ENCODE measurements around the gene ZNF513. TPM values are rescaled to one million over a fixed set of nuclear protein-coding genes. Genes with fewer than 3 reads are reported as not detected.

ZNF513 gene
- total RNA-seq, 1 donor from 2014 or later = 34.4 TPM

DNA sequence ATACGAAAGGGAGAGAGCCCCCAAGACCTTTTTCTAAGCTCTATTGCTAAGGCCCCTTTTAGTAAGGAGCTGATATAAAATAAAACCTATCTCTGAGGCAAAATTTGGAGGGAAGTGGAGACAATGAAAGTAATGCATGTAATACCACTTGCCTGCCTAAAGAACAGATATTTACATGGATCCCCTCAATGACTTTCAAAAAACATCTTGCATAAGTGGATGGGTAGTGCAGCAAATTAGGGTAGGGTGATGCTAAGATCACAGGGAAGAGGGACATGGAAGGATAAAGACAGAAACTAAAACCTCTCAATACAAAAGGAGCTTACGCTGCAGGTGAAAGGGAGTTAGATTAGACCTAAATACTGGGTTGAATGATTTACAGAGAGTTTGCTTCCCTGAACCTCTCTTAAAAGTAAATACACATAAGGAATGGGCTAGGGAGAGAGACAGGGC lies 1.1 kb downstream of the ZNF513 start:
- H3K36me3 Mint-ChIP-seq (ENCODE audit: insufficient read depth) = peaks cover 22% of the 10 kb centered on the region
- DNase-seq (ENCODE audit: low spot score, unreplicated experiment) = no peak
- no peaks in the 10 kb centered on the region for H3K9me3 Mint-ChIP-seq (ENCODE audit: low read depth)
- H3K4me3 Mint-ChIP-seq (ENCODE audit: low read depth) = peak overlapping the region; percentile 92
- H3K4me1 Mint-ChIP-seq (ENCODE audit: low read depth) = peaks cover 16% of the 10 kb centered on the region
- peak overlapping the region; percentile 95 for H3K27ac Mint-ChIP-seq
- H3K27me3 Mint-ChIP-seq = no peaks in the 10 kb centered on the region
- TF ChIP-seq, protein P1, sequence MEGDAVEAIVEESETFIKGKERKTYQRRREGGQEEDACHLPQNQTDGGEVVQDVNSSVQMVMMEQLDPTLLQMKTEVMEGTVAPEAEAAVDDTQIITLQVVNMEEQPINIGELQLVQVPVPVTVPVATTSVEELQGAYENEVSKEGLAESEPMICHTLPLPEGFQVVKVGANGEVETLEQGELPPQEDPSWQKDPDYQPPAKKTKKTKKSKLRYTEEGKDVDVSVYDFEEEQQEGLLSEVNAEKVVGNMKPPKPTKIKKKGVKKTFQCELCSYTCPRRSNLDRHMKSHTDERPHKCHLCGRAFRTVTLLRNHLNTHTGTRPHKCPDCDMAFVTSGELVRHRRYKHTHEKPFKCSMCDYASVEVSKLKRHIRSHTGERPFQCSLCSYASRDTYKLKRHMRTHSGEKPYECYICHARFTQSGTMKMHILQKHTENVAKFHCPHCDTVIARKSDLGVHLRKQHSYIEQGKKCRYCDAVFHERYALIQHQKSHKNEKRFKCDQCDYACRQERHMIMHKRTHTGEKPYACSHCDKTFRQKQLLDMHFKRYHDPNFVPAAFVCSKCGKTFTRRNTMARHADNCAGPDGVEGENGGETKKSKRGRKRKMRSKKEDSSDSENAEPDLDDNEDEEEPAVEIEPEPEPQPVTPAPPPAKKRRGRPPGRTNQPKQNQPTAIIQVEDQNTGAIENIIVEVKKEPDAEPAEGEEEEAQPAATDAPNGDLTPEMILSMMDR (IDR thresholded peaks at IDR 0.05; ENCODE audit: unreplicated experiment) = no peak

GRCh38 chr2:27378809-27379290 lies 1.7 kb downstream of the ZNF513 start:
- peaks cover 18% of the 10 kb centered on the region for H3K36me3 Mint-ChIP-seq (ENCODE audit: insufficient read depth)
- peak overlapping the region; percentile 95 for H3K27ac Mint-ChIP-seq
- H3K4me1 Mint-ChIP-seq (ENCODE audit: low read depth) = peaks cover 16% of the 10 kb centered on the region
- peak overlapping the region; percentile 92 for H3K4me3 Mint-ChIP-seq (ENCODE audit: low read depth)
- TF ChIP-seq, protein P1 (IDR thresholded peaks at IDR 0.05; ENCODE audit: unreplicated experiment) = no peak
- no peak for DNase-seq (ENCODE audit: low spot score, unreplicated experiment)
- no peaks in the 10 kb centered on the region for H3K9me3 Mint-ChIP-seq (ENCODE audit: low read depth)
- no peaks in the 10 kb centered on the region for H3K27me3 Mint-ChIP-seq

GRCh38 chr2:27378096-27378808 lies 2.3 kb downstream of the ZNF513 start:
- no peaks in the 10 kb centered on the region for H3K9me3 Mint-ChIP-seq (ENCODE audit: low read depth)
- peak overlapping the region; percentile 41 for H3K27ac Mint-ChIP-seq
- peaks cover 16% of the 10 kb centered on the region for H3K4me1 Mint-ChIP-seq (ENCODE audit: low read depth)
- H3K4me3 Mint-ChIP-seq (ENCODE audit: low read depth) = peak overlapping the region; percentile 7
- no peaks in the 10 kb centered on the region for H3K27me3 Mint-ChIP-seq
- DNase-seq (ENCODE audit: low spot score, unreplicated experiment) = no peak
- TF ChIP-seq, protein P1 (IDR thresholded peaks at IDR 0.05; ENCODE audit: unreplicated experiment) = no peak
- peaks cover 17% of the 10 kb centered on the region for H3K36me3 Mint-ChIP-seq (ENCODE audit: insufficient read depth)

DNA sequence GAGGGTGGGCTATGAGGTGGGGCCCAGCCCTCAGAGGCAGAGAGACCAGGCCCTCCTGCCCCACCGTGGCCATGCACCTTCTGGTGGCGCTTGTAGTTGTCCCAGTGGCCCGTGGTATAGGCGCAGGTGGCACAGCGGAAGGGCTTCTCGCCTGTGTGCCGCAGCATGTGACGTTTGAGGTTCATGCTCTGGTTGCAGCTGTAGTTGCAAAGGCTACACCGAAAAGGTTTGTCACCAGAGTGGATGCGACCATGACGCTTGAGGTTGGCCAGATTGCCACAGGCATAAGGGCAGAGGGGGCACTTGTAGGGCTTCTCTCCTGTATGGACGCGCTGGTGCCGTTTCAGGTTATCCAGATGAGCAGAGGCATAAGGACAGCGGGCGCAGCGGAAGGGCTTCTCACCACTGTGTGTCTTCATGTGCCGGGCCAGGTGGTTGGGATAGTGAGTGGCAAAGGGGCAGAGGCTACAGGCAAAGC lies 2.9 kb downstream of the ZNF513 start:
- TF ChIP-seq, protein P1 (IDR thresholded peaks at IDR 0.05; ENCODE audit: unreplicated experiment) = no peak
- peaks cover 20% of the 10 kb centered on the region for H3K4me1 Mint-ChIP-seq (ENCODE audit: low read depth)
- peaks cover 21% of the 10 kb centered on the region for H3K36me3 Mint-ChIP-seq (ENCODE audit: insufficient read depth)
- DNase-seq (ENCODE audit: low spot score, unreplicated experiment) = no peak
- H3K4me3 Mint-ChIP-seq (ENCODE audit: low read depth) = no peak overlapping the region
- H3K27me3 Mint-ChIP-seq = no peaks in the 10 kb centered on the region
- H3K9me3 Mint-ChIP-seq (ENCODE audit: low read depth) = no peaks in the 10 kb centered on the region
- H3K27ac Mint-ChIP-seq = peak overlapping the region; percentile 86

GRCh38 chr2:27376866-27377617 lies 3.5 kb downstream of the ZNF513 start:
- Mint-ChIP-seq H3K27ac (peak overlapping the region; percentile 45), H3K4me1 (ENCODE audit: low read depth) (peaks cover 22% of the 10 kb centered on the region), H3K9me3 (ENCODE audit: low read depth) (no peaks in the 10 kb centered on the region), H3K4me3 (ENCODE audit: low read depth) (no peak overlapping the region), H3K27me3 (no peaks in the 10 kb centered on the region), H3K36me3 (ENCODE audit: insufficient read depth) (peaks cover 21% of the 10 kb centered on the region)
- DNase-seq (ENCODE audit: low spot score, unreplicated experiment) = no peak
- TF ChIP-seq, protein P1 (IDR thresholded peaks at IDR 0.05; ENCODE audit: unreplicated experiment) = no peak
